ENCODE results near the gene TEX261. TPM values are rescaled to one million over a fixed set of nuclear protein-coding genes. Genes with fewer than 3 reads are reported as not detected.

The TEX261 gene
- total and polyA plus RNA-seq, 2 donors (not counting 3 experiments of a cell fraction or from before 2014, with no cell fraction given), result 71.2 to 98.1 TPM

DNA sequence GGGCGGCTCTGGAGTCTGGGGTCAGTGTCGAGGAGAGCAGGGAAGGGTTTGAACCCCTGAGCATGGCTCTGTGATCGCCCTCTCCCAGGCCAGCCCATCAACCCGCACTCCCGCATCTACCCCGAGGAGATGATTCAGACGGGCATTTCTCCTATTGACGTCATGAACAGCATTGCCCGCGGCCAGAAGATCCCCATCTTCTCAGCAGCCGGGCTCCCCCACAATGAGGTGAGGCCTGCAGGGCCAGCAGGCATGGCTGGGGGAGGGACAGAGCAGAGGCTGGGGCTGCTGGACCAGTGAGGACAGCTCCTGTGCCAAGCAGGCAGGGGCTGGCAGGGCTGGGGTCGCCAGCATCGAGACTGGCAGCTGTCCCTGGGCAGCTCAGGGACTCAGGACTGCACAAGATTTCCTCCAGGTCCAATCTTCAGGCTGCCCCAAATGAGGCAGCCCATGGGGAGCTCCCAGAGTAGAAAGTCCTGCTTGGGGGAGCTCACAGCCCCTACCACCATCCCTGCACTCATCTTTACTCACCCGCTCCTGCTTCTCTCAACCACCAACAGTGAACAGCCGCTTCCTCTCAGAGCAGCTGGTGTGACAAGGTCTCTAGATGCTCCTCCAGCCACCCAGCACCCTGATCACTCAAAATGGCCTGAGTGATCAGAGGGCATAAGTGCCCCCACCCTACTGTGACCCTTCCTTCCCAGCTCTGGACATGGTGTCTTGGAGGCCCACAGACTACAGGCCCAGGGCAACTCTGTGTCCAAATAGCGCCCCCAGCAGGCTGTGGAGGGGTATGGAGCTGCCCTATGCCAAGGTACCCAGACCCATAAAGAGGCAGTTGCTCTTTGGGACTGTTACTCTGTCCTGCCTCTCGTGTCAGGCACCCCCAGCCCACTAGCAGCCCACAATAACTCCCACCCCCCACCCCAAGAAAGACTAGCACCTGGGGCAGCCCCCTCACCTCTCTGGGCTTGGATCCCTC is 34.5 kb downstream of the TEX261 start:
- Histone ChIP-seq H3K27ac (ENCODE audit: insufficient read depth, low read depth, low read length) (no peak overlapping the region), H3K79me2 (ENCODE audit: control insufficient read depth, insufficient read depth, low read length) (no peaks in the 10 kb centered on the region), H3K36me3 (ENCODE audit: control insufficient read depth in 2 of 2, extremely low read depth in 1 of 2, insufficient read depth in 2 of 2, low read length in 2 of 2) (no peaks in the 10 kb centered on the region), H3K9me1 (replicated peaks; ENCODE audit: control insufficient read depth, extremely low read depth, insufficient read depth, low read length) (no peaks in the 10 kb centered on the region), H4K20me1 (replicated peaks; ENCODE audit: control insufficient read depth, extremely low read depth, insufficient read depth, low read length) (no peaks in the 10 kb centered on the region), H3K4me1 (ENCODE audit: control insufficient read depth, extremely low read depth, insufficient read depth, low read length) (peaks cover 5% of the 10 kb centered on the region), H3K27me3 (ENCODE audit: control insufficient read depth in 2 of 2, insufficient read depth in 2 of 2, low read length in 2 of 2) (peaks cover 19 to 25% of the 10 kb centered on the region in 2 experiments), H3K4me2 (ENCODE audit: insufficient read depth, low read length) (no peak overlapping the region), H3K9me3 (replicated peaks; ENCODE audit: control insufficient read depth, insufficient read depth, low read length) (no peaks in the 10 kb centered on the region), H2AFZ (ENCODE audit: low read depth, low read length) (no peak overlapping the region), H3K4me3 (replicated peaks in 1 of 3; ENCODE audit: insufficient read depth in 1 of 3, low read depth in 1 of 3, low read length in 3 of 3) (no peak overlapping the region), H3K9ac (replicated peaks; ENCODE audit: extremely low read depth, insufficient read depth, low read length) (no peak overlapping the region)
- intact Hi-C loops (cut with micrococcal nuclease), result no loop called here
- ChIA-PET CTCF (interaction anchor here (0.6 to 10.3 kb wide), 7 partner anchors 10 to 93 kb away, joined by 3 to 84 read pairs (median 3); no protein-coding TSS in a partner anchor), POLR2A (no interaction called here)
- no TSS peak for BruUV-seq (replicated peaks)
- dilution Hi-C loops (cut with MboI; ENCODE audit: extremely low pct_ligation_motif_present, low sequenced_read_pairs), result no loop called here
- TF ChIP-seq, protein P1, sequence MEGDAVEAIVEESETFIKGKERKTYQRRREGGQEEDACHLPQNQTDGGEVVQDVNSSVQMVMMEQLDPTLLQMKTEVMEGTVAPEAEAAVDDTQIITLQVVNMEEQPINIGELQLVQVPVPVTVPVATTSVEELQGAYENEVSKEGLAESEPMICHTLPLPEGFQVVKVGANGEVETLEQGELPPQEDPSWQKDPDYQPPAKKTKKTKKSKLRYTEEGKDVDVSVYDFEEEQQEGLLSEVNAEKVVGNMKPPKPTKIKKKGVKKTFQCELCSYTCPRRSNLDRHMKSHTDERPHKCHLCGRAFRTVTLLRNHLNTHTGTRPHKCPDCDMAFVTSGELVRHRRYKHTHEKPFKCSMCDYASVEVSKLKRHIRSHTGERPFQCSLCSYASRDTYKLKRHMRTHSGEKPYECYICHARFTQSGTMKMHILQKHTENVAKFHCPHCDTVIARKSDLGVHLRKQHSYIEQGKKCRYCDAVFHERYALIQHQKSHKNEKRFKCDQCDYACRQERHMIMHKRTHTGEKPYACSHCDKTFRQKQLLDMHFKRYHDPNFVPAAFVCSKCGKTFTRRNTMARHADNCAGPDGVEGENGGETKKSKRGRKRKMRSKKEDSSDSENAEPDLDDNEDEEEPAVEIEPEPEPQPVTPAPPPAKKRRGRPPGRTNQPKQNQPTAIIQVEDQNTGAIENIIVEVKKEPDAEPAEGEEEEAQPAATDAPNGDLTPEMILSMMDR (IDR thresholded peaks at IDR 0.05; ENCODE audit: extremely low read depth in 1 of 2, insufficient read depth in 1 of 2, low read depth in 1 of 2, low read length in 2 of 2), result peak in 1 of 2 donors; percentile 6
- no peak for TF ChIP-seq POLR2A (IDR thresholded peaks at IDR 0.05; ENCODE audit: low read depth, low read length)
- TF ChIP-seq, protein P2, sequence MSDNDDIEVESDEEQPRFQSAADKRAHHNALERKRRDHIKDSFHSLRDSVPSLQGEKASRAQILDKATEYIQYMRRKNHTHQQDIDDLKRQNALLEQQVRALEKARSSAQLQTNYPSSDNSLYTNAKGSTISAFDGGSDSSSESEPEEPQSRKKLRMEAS (IDR thresholded peaks at IDR 0.05; ENCODE audit: insufficient read depth, insufficient read length), result no peak
- DNase-seq (ENCODE audit: low read depth, low spot score), result no peak
- FAIRE-seq, result no peak

All from endothelial cell of umbilical vein (primary cell).